ENCODE data around the gene ATF4. TPM values are rescaled to one million over a fixed set of nuclear protein-coding genes. Genes with fewer than 3 reads are reported as not detected.

Gene ATF4
- total and polyA plus RNA-seq, 2 donors (not counting 3 experiments of a cell fraction or from before 2014, with no cell fraction given) = 312 to 668 TPM

DNA sequence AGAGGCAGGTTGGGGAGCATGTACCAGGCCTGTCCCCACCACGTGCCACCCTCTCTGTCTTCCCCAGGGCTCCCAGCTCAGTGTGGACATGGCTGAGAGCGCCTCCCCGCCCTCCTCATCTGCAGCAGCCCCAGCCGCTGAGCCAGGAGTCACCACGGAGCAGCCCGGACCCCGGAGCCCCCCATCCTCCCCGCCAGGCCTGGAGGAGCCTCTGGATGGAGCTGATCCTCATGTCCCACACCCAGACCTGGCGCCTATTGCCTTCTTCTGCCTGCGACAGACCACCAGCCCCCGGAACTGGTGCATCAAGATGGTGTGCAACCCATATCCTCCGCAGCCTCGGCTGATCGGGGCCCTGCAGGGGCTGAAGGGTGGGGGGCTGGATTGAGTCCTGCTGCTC lies 50.3 kb downstream of the ATF4 start, which contains the start of gene CACNA1I:
TSS of gene CACNA1I (plus strand) at position 89 of the 400 bp plus-strand sequence. CDS start at position 89, 0 bp downstream.
- H3K9me1 ChIP-seq (replicated peaks; ENCODE audit: control insufficient read depth, extremely low read depth, insufficient read depth, low read length) = no peaks in the 10 kb centered on the region
- intact Hi-C loops (cut with micrococcal nuclease) = loop anchor here (10.0 kb wide), 1 partner anchor 94 kb away; no protein-coding TSS in a partner anchor
- dilution Hi-C loops (cut with MboI; ENCODE audit: extremely low pct_ligation_motif_present, low sequenced_read_pairs) = loop anchor here (25.0 kb wide), 1 partner anchor 442 kb away; no protein-coding TSS in a partner anchor
- H3K27me3 ChIP-seq (ENCODE audit: control insufficient read depth in 2 of 2, insufficient read depth in 2 of 2, low read length in 2 of 2) = no peaks in the 10 kb centered on the region
- no peaks in the 10 kb centered on the region for H4K20me1 ChIP-seq (replicated peaks; ENCODE audit: control insufficient read depth, extremely low read depth, insufficient read depth, low read length)
- no peak within 1 kb of the TSS for H3K27ac ChIP-seq (ENCODE audit: insufficient read depth, low read depth, low read length)
- FAIRE-seq (no peak), DNase-seq (ENCODE audit: low read depth, low spot score) (no peak)
- peaks cover 9% of the 10 kb centered on the region for H3K4me1 ChIP-seq (ENCODE audit: control insufficient read depth, extremely low read depth, insufficient read depth, low read length)
- H3K36me3 ChIP-seq (ENCODE audit: control insufficient read depth in 2 of 2, extremely low read depth in 1 of 2, insufficient read depth in 2 of 2, low read length in 2 of 2) = no peaks in the 10 kb centered on the region
- no peaks in the 10 kb centered on the region for H3K79me2 ChIP-seq (ENCODE audit: control insufficient read depth, insufficient read depth, low read length)
- POLR2A ChIA-PET = no interaction called here
- CTCF ChIA-PET = interaction anchor here (0.9 to 1.1 kb wide), 4 partner anchors 9 to 36 kb away, joined by 3 read pairs; no protein-coding TSS in a partner anchor
- H2AFZ ChIP-seq (ENCODE audit: low read depth, low read length) = no peak within 1 kb of the TSS
- no peak within 1 kb of the TSS for H3K4me3 ChIP-seq (replicated peaks in 1 of 3; ENCODE audit: insufficient read depth in 1 of 3, low read depth in 1 of 3, low read length in 3 of 3)
- no peaks in the 10 kb centered on the region for H3K9me3 ChIP-seq (replicated peaks; ENCODE audit: control insufficient read depth, insufficient read depth, low read length)
- no peak within 1 kb of the TSS for H3K9ac ChIP-seq (replicated peaks; ENCODE audit: extremely low read depth, insufficient read depth, low read length)
- BruUV-seq (replicated peaks) = no TSS peak
- TF ChIP-seq, protein P1, sequence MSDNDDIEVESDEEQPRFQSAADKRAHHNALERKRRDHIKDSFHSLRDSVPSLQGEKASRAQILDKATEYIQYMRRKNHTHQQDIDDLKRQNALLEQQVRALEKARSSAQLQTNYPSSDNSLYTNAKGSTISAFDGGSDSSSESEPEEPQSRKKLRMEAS (IDR thresholded peaks at IDR 0.05; ENCODE audit: insufficient read depth, insufficient read length) = no peak
- no peak for TF ChIP-seq JUN (IDR thresholded peaks at IDR 0.05; ENCODE audit: borderline replicate concordance, insufficient read depth, insufficient read length, low read depth)
- TF ChIP-seq MYC (IDR thresholded peaks at IDR 0.05; ENCODE audit: low read depth, low read length) = no peak
- no peak for TF ChIP-seq GATA2 (IDR thresholded peaks at IDR 0.05; ENCODE audit: insufficient read depth, insufficient read length, low read depth, low read length)
- TF ChIP-seq POLR2A (IDR thresholded peaks at IDR 0.05; ENCODE audit: low read depth, low read length) = no peak
- TF ChIP-seq FOS (IDR thresholded peaks at IDR 0.05; ENCODE audit: borderline replicate concordance, insufficient read depth, low read length) = no peak
- TF ChIP-seq EZH2 (IDR thresholded peaks at IDR 0.05; ENCODE audit: borderline replicate concordance, low read depth, low read length, severe bottlenecking) = no peak
- no peak for TF ChIP-seq POLR2AphosphoS5 (IDR thresholded peaks at IDR 0.05; ENCODE audit: insufficient read depth, low read depth, low read length)
- TF ChIP-seq, protein P2, sequence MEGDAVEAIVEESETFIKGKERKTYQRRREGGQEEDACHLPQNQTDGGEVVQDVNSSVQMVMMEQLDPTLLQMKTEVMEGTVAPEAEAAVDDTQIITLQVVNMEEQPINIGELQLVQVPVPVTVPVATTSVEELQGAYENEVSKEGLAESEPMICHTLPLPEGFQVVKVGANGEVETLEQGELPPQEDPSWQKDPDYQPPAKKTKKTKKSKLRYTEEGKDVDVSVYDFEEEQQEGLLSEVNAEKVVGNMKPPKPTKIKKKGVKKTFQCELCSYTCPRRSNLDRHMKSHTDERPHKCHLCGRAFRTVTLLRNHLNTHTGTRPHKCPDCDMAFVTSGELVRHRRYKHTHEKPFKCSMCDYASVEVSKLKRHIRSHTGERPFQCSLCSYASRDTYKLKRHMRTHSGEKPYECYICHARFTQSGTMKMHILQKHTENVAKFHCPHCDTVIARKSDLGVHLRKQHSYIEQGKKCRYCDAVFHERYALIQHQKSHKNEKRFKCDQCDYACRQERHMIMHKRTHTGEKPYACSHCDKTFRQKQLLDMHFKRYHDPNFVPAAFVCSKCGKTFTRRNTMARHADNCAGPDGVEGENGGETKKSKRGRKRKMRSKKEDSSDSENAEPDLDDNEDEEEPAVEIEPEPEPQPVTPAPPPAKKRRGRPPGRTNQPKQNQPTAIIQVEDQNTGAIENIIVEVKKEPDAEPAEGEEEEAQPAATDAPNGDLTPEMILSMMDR (IDR thresholded peaks at IDR 0.05; ENCODE audit: extremely low read depth in 1 of 2, insufficient read depth in 1 of 2, low read depth in 1 of 2, low read length in 2 of 2) = no peak
- H3K4me2 ChIP-seq (ENCODE audit: insufficient read depth, low read length) = no peak within 1 kb of the TSS
